ENCODE measurements around the gene AMPD3. TPM values are rescaled to one million over a fixed set of nuclear protein-coding genes. Genes with fewer than 3 reads are reported as not detected.

Gene AMPD3
- total RNA-seq, 4 donors from 2014 or later = 3.8 to 7.5 (median 5.1) TPM

DNA sequence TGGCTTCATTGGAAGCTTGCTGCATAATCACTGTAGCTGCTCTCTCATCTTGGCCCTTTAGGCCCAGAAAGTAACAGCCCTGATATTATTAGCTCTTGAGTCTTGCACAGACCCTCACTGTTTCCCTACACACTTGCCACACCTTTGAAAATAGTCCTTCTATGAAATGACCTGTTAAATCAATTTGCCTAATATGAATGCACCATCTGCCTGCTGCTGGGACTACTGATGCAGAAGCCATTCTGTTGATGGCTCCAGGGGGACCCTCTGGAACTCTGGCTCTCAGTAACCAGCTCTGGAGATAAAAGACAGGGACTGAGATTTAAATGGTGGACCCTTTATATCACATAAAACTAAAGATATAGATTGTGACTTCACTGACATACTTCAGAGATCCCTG is 14.7 kb upstream of the AMPD3 start:
- H3K4me3 ChIP-seq = no peak overlapping the region
- TF ChIP-seq POLR2AphosphoS5 (IDR thresholded peaks at IDR 0.05) (no peak), CTCF (IDR thresholded peaks at IDR 0.05) (no peak), EP300 (IDR thresholded peaks at IDR 0.05) (no peak), POLR2A (IDR thresholded peaks at IDR 0.05; ENCODE audit: low read depth) (no peak)
- H3K36me3 ChIP-seq = no peaks in the 10 kb centered on the region
- intact Hi-C loops (cut with DNase I) = no loop called here
- no peak for DNase-seq (ENCODE audit: extremely low spot score)
- H3K27ac ChIP-seq (replicated peaks in 1 of 4) = no peak overlapping the region
- H3K4me1 ChIP-seq = no peaks in the 10 kb centered on the region
- no peaks in the 10 kb centered on the region for H3K27me3 ChIP-seq
- H3K9me3 ChIP-seq = no peaks in the 10 kb centered on the region

GRCh38 chr11:10441091-10441490 is 14.0 kb upstream of the AMPD3 start:
- Histone ChIP-seq H3K27ac (replicated peaks in 1 of 4) (no peak overlapping the region), H3K4me1 (no peaks in the 10 kb centered on the region), H3K9me3 (no peaks in the 10 kb centered on the region), H3K36me3 (no peaks in the 10 kb centered on the region), H3K4me3 (no peak overlapping the region), H3K27me3 (no peaks in the 10 kb centered on the region)
- intact Hi-C loops (cut with DNase I) = no loop called here
- no peak for DNase-seq (ENCODE audit: extremely low spot score)
- WGBS = 93% methylated on average over 4 of the region's 4 CpGs
- TF ChIP-seq POLR2A (IDR thresholded peaks at IDR 0.05; ENCODE audit: low read depth) (no peak), EP300 (IDR thresholded peaks at IDR 0.05) (no peak), CTCF (IDR thresholded peaks at IDR 0.05) (no peak), POLR2AphosphoS5 (IDR thresholded peaks at IDR 0.05) (no peak)

GRCh38 chr11:10441652-10442503 is 13.2 kb upstream of the AMPD3 start:
- Histone ChIP-seq H3K4me3 (no peak overlapping the region), H3K27ac (replicated peaks in 1 of 4) (no peak overlapping the region), H3K27me3 (no peaks in the 10 kb centered on the region), H3K9me3 (no peaks in the 10 kb centered on the region), H3K36me3 (no peaks in the 10 kb centered on the region), H3K4me1 (no peaks in the 10 kb centered on the region)
- no peak for TF ChIP-seq CTCF (IDR thresholded peaks at IDR 0.05)
- TF ChIP-seq EP300 (IDR thresholded peaks at IDR 0.05) = no peak
- TF ChIP-seq POLR2A (IDR thresholded peaks at IDR 0.05; ENCODE audit: low read depth) = no peak
- TF ChIP-seq POLR2AphosphoS5 (IDR thresholded peaks at IDR 0.05) = no peak
- 82% methylated on average over 8 of the region's 8 CpGs for WGBS
- no peak for DNase-seq (ENCODE audit: extremely low spot score)
- intact Hi-C loops (cut with DNase I) = no loop called here

DNA sequence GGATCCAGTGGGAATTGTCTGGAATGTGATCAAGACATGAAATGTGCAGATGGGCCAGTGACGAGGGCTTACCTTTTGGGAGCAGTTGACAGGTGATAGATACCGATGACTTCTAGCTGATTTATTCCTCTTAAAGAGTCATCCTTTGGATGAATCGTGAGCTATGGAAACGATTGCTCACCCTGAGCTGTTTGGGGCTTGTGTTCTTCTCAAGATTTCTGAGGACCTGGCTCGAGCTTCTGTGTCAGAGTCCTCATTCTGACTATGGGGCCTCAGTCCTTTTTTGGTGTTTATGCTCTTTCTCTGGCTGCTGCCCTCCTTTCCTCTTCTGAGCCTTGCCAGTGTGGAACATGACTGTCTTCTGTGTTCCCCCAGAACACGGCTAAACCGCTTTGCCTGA is 11.9 kb upstream of the AMPD3 start:
- WGBS = 90% methylated on average over 7 of the region's 7 CpGs
- H3K27ac ChIP-seq (replicated peaks in 1 of 4) = no peak overlapping the region
- no peaks in the 10 kb centered on the region for H3K9me3 ChIP-seq
- H3K4me1 ChIP-seq = no peaks in the 10 kb centered on the region
- no peaks in the 10 kb centered on the region for H3K36me3 ChIP-seq
- TF ChIP-seq POLR2AphosphoS5 (IDR thresholded peaks at IDR 0.05) (no peak), CTCF (IDR thresholded peaks at IDR 0.05) (no peak), POLR2A (IDR thresholded peaks at IDR 0.05; ENCODE audit: low read depth) (no peak), EP300 (IDR thresholded peaks at IDR 0.05) (no peak)
- intact Hi-C loops (cut with DNase I) = no loop called here
- no peak for DNase-seq (ENCODE audit: extremely low spot score)
- no peak overlapping the region for H3K4me3 ChIP-seq
- no peaks in the 10 kb centered on the region for H3K27me3 ChIP-seq
